HG02610 (cell line): ENCODE data around the gene CDH12.
"Not testable (repeated sequence)": the region's sequence is repeated elsewhere in the genome, so short reads cannot be mapped to it uniquely, and the experiment has no call there.

Source experiments
- ATAC-seq: cut with Tn5 transposase; IDR thresholded peaks from one replicate; pipeline ENCODE4 v1.9.1; 2021; ENCODE audit warnings: mild to moderate bottlenecking, moderate library complexity; ENCODE audit not compliant: unreplicated experiment

CDH12 gene

DNA sequence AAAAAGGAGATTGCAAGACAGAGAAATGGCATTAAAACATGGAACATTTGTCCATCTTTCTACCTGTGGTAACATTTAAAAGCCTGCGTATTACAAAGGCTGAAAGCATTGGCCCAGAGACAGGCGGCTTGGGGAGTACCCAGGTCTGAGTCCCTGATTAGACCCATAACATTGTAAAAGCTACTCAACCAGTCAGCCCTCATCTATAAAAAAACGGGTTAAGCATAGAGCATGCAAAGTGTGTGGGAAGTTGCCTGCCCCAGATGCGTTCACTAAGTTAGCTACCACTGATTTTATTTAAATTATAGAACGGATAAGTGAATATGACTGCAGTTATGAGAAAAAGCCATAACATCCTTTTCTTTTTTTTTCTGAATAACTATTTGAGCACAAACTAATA lies 276.1 kb downstream of the CDH12 start:
- no peak for ATAC-seq

DNA sequence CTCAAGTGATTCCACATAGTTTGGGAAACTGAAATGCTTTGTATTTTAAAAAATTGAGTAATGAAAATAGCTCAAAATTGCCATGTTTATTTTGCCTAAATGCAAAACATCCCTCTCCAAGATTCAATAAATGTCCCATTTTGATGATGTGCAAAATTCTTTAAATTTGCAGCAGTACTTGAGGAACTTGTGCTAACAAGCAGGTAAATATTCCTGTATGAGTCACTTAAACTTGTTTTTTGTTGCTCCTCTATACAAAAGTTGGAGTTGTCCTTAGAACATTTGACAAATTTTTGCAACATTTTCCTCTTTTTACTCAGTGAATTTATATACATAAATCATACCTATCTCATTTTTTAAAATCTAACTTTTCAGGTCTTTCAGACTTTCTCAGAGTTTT lies 280.2 kb downstream of the CDH12 start:
- ATAC-seq, result no peak

DNA sequence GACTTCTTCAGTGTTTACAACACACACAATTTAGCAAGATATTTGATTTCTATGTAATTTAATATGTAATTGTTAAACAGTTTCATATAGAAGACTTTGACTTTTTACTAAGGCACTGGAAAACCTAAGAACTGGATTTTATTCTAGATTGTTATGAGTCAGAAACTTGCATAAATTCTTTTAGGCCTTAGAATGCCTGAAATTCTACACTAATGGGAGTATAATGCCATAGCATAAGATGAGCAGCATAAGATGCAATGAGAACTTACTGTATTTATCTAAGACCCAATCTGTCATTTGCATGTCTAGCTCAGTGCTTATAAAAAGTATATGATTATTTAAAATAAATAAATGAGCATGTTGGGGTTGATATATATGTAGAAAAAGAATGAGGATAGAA lies 285.2 kb downstream of the CDH12 start:
- no peak for ATAC-seq

DNA sequence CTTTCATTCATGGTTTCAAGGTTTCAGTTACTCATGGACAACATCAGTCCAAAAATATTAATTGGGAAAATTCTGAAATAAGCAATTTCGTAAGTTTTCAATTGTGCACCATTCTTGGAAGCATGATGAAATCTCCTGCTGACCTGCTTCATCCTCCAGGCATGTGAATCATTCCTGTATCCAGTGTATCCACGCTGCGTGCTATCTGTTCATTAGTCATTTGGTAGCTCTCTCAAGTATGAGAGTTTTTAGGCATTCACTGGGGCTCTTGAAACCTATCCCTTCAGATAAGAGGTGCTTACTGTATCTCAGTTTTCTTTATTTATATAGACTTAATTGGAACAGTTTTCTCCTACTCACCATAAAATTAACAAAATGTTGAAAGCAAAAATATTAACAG lies 293.0 kb downstream of the CDH12 start:
- no peak for ATAC-seq

DNA sequence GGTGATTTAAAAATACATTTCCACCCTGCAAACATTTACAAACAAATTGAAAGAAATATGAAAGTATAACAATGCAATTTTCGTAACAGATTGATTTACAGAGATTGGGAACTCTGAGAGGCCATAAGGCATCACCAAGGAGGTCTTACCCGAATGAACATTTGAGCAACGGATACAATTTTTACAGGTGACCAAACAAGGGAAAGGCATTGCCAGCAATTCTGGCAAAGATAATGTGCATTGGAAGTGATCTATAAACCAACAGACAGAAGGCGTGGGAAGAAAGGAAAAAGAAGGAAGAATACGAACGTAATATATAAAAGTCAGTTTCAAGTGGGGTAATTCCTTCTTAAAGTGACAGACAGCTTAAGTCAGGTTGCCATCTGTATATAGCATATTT lies 295.9 kb downstream of the CDH12 start:
- no peak for ATAC-seq

DNA sequence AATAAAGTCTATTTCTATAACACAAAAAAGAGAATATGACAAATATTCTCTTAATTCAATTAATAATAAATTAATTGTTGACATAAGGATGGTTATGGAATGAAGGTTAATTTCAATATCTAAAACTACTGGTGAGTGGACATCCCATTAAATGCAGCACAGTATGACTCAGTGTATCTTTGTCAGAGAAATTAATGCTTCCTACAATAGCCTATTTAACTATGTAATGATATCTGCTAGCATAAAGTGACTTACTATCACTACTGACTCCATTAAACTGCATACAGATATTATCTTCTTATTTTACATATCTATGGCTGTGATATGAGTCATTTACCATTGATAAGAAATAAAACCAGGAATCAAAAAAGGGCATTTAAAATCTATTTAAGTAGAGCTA lies 298.7 kb downstream of the CDH12 start:
- ATAC-seq, result no peak

DNA sequence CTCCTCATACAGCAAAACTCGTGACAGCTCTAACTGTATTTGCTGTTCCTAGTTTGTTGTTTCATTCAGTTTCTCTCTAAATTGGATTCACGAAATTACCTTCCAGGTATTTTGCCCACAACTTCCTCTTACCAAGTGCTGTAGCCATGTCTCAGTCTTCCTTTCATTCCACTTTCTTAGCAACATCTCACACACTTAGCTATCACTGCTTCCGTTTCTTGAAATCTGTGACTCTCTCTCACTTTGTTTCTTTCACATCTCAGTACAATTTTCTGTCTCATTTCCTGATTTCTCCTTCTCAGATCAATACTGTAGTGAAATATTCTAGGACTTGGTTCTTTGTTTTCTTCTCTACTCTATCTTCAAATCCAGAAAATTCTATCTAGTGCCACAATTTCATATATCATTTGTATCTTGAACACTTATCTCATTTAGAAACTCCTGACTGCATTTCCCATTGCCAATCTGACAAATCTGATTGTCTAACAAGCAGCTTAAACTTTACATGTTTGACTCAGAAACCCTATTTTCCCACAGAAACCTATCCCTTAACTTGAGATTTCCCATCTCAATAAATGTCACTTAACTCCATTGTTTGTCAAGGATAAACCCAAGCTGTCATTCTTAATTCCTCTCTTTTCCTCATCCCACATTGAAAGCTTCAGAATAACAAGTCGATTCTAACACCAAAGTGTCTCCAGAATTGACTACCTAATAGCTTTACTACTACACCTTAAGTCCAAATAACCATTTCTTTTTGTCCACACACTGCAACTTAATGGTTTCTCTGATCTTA lies 303.1 kb downstream of the CDH12 start:
- no peak for ATAC-seq

DNA sequence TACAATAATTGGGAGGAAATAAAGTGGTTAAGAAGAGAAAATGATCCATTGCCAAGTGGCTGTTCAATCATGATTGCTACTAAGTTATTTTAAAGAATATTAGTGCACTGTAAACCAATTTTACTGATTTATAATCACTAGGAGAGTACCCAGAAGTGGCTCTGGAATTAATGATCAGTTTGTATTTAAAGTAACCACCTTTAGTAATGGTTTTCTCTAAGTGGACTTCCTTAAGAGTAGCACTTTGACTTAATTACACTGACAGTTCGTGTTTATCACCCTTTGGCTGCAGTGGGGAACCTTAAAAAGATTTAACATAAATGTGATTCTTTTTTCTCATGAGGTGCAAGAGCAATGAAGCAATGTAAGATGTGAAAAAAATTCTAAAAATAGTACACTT lies 310.8 kb downstream of the CDH12 start:
- ATAC-seq, result no peak

DNA sequence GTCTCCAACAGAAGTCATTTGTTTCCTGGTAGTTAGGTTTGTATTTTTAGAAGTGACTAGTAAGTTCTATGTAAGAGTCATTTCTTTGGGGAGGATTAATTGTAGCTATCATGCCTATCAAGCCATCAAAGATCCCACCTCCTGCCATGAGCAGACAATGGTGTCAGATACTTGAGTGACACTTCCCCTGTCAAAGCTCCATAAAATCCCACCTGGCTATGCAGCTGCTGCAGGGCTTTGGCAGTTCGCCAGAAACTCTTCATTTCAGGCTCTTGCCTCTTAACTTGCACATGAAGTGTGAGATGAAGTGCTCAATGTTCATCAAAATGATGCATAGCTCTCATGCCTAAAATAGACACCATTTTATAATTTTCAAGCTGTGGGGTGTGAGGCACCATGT lies 312.1 kb downstream of the CDH12 start:
- ATAC-seq, result no peak

DNA sequence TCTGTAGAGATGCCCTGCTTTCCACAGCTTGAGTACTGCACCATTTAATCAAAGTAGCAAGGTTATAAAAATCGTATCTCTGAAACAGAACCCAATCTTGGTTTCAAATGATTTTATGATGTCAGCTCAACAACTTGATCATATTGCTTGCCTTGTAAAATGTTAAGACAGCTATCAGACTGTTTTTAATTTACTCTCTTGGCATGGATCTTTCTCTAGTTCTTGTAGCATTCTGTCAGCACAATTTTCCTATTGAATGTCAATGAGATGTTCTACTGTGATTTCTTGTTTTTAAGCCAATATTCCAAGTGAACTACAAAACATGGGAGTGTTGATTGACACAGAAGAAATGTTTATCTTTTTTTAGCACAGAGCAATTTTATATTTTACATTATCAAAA lies 313.4 kb downstream of the CDH12 start:
- ATAC-seq, result no peak

DNA sequence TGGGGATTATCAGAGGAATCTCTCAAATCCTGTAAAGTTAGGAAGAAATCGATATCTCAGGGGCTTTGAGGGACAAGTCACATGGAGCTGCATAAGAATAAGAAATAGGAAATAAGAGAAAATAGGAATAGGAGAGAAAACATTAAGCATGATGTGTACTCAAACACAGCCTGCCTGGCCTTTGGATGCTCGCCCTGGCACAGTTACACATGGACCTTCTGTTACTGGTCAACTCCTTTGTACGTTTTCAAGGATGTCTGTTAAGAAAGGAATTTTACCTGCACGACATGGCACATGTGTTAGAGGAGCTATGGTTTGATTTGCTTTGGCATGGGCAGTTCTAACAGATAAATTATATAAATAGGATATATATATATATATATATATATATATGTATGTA lies 321.2 kb downstream of the CDH12 start:
- ATAC-seq, result no peak

DNA sequence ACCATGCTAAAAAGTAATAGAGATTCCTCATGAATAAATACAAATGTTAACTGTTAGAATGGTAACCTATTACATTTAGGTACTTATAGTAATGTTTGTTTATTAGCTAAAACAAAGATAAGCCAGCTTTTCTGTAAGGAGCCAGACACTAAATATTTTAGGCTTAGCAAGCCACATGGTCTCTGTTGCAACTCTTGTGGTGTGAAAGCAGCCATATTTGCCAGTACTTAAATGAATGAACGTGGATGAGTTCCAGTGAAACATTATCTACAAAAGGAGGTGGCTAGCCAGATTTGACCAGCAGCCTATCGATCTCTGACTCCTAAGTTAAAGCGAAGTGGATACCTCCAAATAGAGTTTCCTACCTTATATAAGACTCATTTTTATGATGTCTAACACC lies 331.6 kb downstream of the CDH12 start:
- ATAC-seq, result no peak

DNA sequence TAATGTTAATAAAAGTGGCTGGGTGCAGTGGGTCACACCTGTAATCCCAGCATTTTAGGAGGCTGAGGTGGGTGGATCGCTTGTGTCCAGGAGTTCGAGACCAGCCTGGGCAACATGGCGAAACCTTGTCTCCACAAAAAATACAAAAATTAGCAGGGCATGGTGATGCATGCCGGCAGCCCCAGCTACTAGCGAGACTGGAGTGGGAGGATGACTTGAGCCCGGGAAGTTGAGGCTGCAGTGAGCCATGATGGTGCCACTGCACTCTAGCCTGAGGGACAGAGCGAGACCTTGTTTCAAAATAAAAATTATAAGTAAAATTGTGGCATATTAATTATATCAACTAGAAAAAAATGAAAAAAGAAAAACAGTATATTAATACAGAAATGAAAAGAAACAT lies 336.6 kb downstream of the CDH12 start:
- ATAC-seq, result not testable (repeated sequence)

DNA sequence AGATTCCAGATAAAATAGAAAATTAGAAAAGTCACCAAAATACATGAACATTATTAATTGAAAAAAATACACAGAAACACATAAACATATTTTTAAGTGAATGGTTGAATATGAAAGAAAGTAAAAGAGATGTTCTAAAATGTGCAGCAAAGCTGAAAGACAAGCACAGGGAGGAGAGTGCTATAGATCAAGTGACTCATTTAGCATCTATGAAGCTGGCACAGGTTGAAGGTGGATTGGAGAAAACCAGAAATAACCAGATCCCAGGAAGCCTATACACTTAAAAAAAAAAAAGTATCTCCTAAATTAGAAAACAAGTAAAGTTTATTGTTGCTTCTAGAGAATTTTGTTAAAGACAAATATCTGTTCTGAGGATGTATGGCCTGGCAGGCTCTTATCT lies 338.9 kb downstream of the CDH12 start:
- no peak for ATAC-seq

DNA sequence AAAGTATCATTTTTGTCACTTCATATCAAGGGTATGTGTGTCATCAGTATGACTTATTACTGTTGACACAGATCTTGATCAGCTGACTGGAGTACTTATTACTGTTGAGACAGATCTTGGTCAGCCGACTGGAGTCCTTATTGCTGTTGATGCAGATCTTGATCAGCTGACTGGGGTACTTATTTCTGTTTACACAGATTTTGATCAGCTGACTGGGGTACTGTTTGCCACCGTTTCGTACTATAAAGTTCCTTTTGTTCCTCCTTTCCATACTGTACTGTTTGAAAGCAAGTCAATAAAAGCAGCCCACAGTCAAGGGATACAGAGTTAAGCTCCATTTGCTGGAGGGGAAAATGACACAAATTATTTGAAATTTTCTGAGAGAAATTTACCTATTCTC lies 347.3 kb downstream of the CDH12 start:
- ATAC-seq, result no peak

DNA sequence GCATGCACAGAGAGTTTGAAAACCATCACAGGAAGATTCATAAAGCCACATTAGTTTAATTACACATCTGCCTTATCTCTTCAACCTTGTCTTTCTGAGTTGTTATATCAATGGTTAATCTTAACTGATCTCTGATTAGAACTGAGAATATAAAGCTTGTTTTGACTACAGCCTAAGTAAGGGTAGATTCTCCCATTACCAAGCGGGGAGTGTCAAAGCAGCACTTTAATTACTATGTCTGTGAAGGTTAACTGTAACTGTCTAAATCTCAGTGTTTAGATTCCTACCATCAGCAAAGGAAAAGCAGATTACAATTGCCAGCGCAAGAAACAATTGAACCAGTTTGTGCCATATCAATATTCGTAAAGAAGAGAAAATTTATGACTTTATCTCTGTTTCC lies 348.7 kb downstream of the CDH12 start:
- no peak for ATAC-seq

DNA sequence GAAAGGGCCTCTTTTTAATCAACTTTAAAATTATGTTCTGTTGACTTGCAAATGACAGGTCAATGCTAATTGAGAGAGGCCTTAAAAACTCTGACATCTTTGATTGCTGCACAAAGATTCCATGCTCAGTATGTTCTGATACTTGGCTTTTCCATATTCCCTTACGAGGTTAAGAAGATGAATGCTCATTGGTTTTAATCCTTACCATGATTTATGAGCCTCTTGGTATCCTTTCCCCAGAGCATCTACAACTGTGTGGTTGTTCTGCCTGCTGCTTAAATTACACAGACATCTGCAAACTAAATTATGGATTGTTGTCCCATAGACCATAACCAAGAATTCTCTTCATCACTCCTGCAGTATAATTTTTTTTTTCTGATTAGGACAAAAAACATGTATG lies 352.6 kb downstream of the CDH12 start:
- no peak for ATAC-seq

DNA sequence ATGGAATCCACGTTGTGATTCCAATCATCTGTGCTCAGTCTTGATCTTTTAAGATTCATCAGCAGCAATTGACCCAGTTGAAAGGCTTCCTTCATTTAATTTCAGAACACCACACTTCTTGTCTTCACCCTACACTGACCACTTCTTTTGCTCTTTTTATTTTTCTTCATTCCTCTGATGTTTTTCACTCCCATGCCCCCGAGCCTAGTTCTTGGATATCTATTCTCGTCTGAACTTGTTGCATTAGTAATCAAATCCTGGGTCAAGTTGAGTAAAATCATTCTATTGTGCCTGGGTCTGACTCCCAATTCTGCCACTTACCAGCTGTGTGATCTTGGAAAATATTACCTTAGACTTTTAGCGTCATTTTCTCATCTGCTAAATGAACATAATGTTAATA lies 356.5 kb downstream of the CDH12 start:
- no peak for ATAC-seq

DNA sequence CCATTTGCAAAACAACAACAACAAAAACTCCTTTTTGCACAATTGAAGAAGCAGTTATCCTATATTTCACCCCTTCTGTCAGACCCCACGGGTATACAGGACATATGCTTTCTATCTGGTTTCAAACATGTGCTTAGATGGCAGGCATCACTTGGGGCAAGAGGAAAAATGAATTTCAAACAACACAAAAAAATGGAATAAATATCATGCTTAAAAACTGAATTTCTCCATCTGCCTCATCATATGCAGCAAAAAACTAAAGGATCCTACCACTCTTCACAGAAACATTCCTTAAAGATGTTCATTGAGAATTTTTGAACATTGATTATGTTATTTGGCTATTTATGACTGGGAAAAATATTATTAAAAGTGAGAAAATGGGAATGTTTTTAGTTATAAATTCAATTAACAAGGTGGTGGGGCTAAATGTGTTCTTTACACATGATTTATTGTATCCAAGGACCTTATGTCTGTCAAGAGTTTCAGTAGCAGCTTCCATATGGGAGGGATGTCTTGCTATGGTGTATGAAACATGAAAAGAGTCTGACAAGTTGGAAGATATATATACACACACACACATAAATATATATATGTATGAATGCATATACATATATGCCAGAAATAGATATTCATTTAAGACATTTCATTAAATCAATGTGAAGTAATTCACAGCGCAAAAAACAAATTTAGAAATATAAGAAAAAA lies 358.0 kb downstream of the CDH12 start:
- ATAC-seq, result no peak

DNA sequence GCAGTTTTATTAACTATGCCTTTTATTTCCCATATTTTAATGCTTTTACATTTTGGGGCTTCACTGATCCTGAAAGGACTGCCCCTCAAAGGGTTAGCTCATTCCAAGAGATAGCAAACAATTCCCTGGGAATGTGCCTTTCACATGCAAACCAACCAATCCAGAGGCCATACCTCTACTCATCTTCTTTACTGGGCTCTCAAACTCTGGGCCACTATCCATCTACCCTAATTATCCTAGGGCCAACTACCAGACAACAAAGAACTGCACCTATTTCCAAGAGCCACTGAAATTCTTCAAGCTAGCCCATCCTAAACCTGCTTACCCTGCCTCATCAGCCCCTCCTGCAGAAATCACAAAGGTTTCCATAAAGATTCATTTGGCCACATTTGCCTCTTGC lies 364.7 kb downstream of the CDH12 start:
- no peak for ATAC-seq

DNA sequence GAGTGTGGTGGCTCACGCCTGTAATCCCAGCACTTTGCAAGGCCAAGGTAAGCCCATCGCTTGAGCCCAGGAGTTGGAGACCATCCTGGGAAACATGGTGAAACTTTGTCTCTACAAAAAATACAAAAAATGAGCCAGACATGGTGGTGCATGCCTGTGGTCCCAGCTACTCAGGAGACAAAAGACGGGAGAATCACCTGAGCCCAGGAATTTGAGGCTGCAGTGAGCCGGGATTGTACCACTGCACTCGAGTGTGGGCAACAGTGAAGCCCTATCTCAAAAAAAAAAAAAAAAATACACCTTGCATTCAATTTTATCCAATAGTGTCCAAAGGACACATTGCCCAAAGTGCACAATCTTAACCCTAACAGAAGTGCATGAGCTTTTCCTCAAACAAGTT lies 372.8 kb downstream of the CDH12 start:
- no peak for ATAC-seq

DNA sequence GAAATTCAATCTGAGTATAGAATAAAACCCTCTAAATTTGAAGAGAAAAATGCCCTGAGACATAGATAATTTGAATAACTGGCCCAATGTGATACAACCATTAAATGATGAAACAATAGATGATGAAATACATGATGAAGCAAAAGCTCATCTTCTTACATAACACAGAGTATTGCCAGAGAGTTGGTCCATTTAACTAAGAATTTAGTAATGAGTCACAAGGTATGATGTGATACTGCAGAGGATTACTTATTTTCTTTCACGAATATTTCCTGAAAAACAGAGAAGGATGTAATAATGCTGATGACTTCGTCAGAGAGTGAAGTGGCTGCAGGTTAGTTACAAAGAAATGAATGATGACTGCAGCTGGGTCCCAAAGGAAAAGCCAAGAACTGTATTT lies 379.3 kb downstream of the CDH12 start:
- no peak for ATAC-seq

DNA sequence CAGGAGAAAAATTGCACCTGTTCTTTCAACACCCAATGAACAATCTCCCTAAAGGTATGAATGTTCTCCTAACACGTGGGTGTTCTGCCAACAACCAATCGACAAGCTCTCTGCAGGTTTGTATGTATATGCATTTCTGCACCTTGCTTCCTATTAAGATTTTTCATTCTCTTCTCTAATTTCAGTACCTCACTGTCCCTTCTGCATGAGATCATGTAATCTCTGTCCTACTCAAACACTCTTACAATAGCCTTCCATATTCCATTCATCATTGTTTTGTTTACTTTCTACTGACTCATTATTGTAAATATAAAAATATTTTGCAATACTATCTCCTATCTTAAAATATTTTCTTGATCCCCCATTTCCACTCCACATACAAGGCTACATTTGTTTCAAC lies 382.0 kb downstream of the CDH12 start:
- no peak for ATAC-seq
